B cell (primary cell): ENCODE measurements around the gene CAPZB. TPM values are rescaled to one million over a fixed set of nuclear protein-coding genes. Genes with fewer than 3 reads are reported as not detected.

ENCODE experiments used
- ATAC-seq: fragments of 200-7000 bp; cut with Tn5 transposase; one replicate; pipeline ENCODE4 v1.10.0; 2021; ENCODE audit warnings: low read depth, mild to moderate bottlenecking, moderate number of reproducible peaks, moderate library complexity
- CTCF ChIA-PET: fragments of 350-600 bp; sonication (Branson Sonifier 250); formaldehyde crosslinking; loops from one replicate; lab custom pipeline; 2021; ENCODE audit warnings: antibody characterized with exemption, inconsistent platforms; lab: Charles Lee
- POLR2A ChIA-PET: fragments of 350-600 bp; sonication (Branson Sonifier 250); formaldehyde crosslinking; loops from one replicate; lab custom pipeline; 2021; ENCODE audit warnings: antibody characterized with exemption; lab: Charles Lee
- DNase-seq: peaks from one replicate; pipeline ENCODE4 v3.0.0; 2013
- H2AFZ ChIP-seq: 2 replicates; pipeline ENCODE4 v1.6.1; 2012; ENCODE audit warnings: mild to moderate bottlenecking, low read depth, low read length; ENCODE audit not compliant: insufficient read depth, poor library complexity, severe bottlenecking
- H3K27ac ChIP-seq, 2 donors: 1 replicate in 1 of 2; 2 replicates in 1 of 2; pipeline ENCODE4 v1.5.1; 2012 to 2013; ENCODE audit warnings: low read length in 2 of 2, mild to moderate bottlenecking in 2 of 2, moderate library complexity in 1 of 2
- H3K27me3 ChIP-seq, 4 experiments: fragments of 200-600 bp in 1 of 4; sonication (generic) in 1 of 4; replicated peaks in 1 of 4; 1 replicate in 2 of 4; 2 replicates in 2 of 4; pipeline versions ENCODE4 v1.6.1 to v1.7.0; 2013 to 2016; ENCODE audit warnings: low read length in 3 of 4, mild to moderate bottlenecking in 2 of 4, mixed read lengths in 1 of 4, moderate library complexity in 1 of 4; ENCODE audit not compliant: insufficient read depth in 4 of 4, control insufficient read depth in 3 of 4; ENCODE audit errors: control extremely low read depth in 1 of 4
- H3K36me3 ChIP-seq, 2 experiments: replicated peaks in 1 of 2; 1 replicate in 1 of 2; 2 replicates in 1 of 2; pipeline versions ENCODE4 v1.6.1 to v1.7.1; 2013; ENCODE audit warnings: low read length in 1 of 2; ENCODE audit not compliant: insufficient read depth in 2 of 2, control insufficient read depth in 1 of 2; ENCODE audit errors: control extremely low read depth in 1 of 2, extremely low read depth in 1 of 2
- H3K4me1 ChIP-seq, 2 donors: fragments of 200-600 bp in 1 of 2; sonication (generic) in 1 of 2; 1 replicate in 1 of 2; 2 replicates in 1 of 2; pipeline versions ENCODE4 v1.5.1 to v1.6.1; 2013 to 2017; ENCODE audit warnings: low read length in 2 of 2; ENCODE audit not compliant: control insufficient read depth in 2 of 2, insufficient read depth in 2 of 2
- H3K4me2 ChIP-seq: replicated peaks from 2 replicates; pipeline ENCODE3; 2012; ENCODE audit warnings: mild to moderate bottlenecking, low read depth, low read length; ENCODE audit not compliant: poor library complexity, severe bottlenecking
- H3K4me3 ChIP-seq, 5 experiments: fragments of 200-600 bp in 1 of 5; sonication (generic) in 1 of 5; 1 replicate in 3 of 5; 2 replicates in 2 of 5; pipeline versions ENCODE4 v1.5.1 to v1.7.0; 2011 to 2016; ENCODE audit warnings: low read length in 4 of 5, mild to moderate bottlenecking in 4 of 5, low read depth in 2 of 5, control low read depth in 1 of 5, moderate library complexity in 1 of 5; ENCODE audit not compliant: insufficient read depth in 1 of 5; ENCODE audit errors: control extremely low read depth in 1 of 5, extremely low read depth in 1 of 5
- H3K79me2 ChIP-seq: fragments of 200-600 bp; sonication (generic); one replicate; pipeline ENCODE4 v1.6.0; 2016; ENCODE audit warnings: low read length; ENCODE audit not compliant: control insufficient read depth, insufficient read depth
- H3K9ac ChIP-seq: fragments of 200-600 bp; sonication (generic); 2 replicates; pipeline ENCODE4 v1.6.1; 2017; ENCODE audit warnings: mild to moderate bottlenecking, low read length, moderate library complexity
- H3K9me3 ChIP-seq, 3 donors: one replicate each; pipeline versions ENCODE4 v1.6.1 to v1.7.1; 2013; ENCODE audit warnings: low read length in 2 of 3; ENCODE audit not compliant: control insufficient read depth in 2 of 3, insufficient read depth in 1 of 3; ENCODE audit errors: control extremely low read depth in 1 of 3
- H4K20me1 ChIP-seq: 2 replicates; pipeline ENCODE4 v1.6.0; 2012; ENCODE audit warnings: mild to moderate bottlenecking, low read length; ENCODE audit not compliant: insufficient read depth, control insufficient read depth, poor library complexity, severe bottlenecking
- H3K27ac Mint-ChIP-seq: one replicate; pipeline ENCODE4 v1.8.0; 2021; ENCODE audit warnings: mixed read lengths
- H3K27me3 Mint-ChIP-seq: one replicate; pipeline ENCODE4 v1.8.0; 2021; ENCODE audit warnings: mixed read lengths
- H3K4me1 Mint-ChIP-seq: one replicate; pipeline ENCODE4 v1.8.0; 2021; ENCODE audit warnings: mixed read lengths
- H3K4me3 Mint-ChIP-seq: one replicate; pipeline ENCODE4 v1.8.0; 2021; ENCODE audit warnings: mixed read lengths
- H3K9me3 Mint-ChIP-seq: one replicate; pipeline ENCODE4 v1.8.0; 2022; ENCODE audit warnings: mixed read lengths; ENCODE audit not compliant: insufficient read depth
- EZH2 ChIP-seq: IDR thresholded peaks from 2 replicates; pipeline ENCODE4 v1.6.1; 2012; ENCODE audit warnings: borderline replicate concordance, low read depth, mild to moderate bottlenecking, moderate library complexity, low read length; ENCODE audit not compliant: insufficient read depth, poor library complexity, severe bottlenecking
- WGBS: methylation state at CpG from one replicate; pipeline ENCODE4 v1.1.5; 2013; ENCODE audit warnings: missing lambda C conversion rate; ENCODE audit not compliant: insufficient coverage; 5-methylcytosine and 5-hydroxymethylcytosine counted together
- intact Hi-C: fragments of 100-400 bp; cut with micrococcal nuclease; formaldehyde crosslinking; loops from one replicate; pipeline ENCODE4 v1.10.0; 2022
- polyA plus RNA-seq: library from polyadenylated mRNA; depleted of rRNA; stranded (reverse); fragments of >200 nt; gene quantifications from 2 replicates; pipeline ENCODE4 v1.2.3, GENCODE V29; 2012
- total RNA-seq, 2 donors: library from RNA; stranded (reverse); fragments of 120-200 nt in 1 of 2; gene quantifications; 1 replicate in 1 of 2; 2 replicates in 1 of 2; pipeline versions ENCODE4 v1.2.3 to v1.2.4, GENCODE V29; 2013 to 2022
- TF ChIP-seq, protein P1 (sequence below): fragments of 200-600 bp; IDR thresholded peaks from one replicate; pipeline ENCODE4 v1.8.0; 2022; ENCODE audit warnings: antibody characterized with exemption, mild to moderate bottlenecking

Gene CAPZB
- total and polyA plus RNA-seq, 2 donors (not counting 1 experiment from before 2014, with no cell fraction given) = 126 to 193 TPM

DNA sequence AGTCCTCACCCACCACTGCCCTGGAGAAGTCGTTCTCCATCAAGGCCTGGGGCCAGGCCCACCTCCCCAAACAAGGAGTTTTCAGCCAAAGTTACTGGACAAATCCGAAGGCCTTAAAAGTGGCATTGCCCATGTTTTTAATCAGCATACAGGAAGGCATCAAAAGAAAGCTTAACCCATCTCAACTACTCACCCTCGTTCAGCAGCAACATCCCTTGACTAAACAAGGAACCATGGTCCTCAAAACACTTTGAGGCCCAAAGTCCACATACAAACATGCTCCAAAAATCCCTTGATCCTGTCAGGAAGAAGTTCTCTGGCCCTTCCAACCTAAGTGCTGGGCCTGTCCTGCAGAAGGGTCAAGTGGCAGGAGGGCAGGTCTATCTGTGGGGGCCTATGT, 1.6 kb downstream of the CAPZB start:
- Mint-ChIP-seq H3K9me3 (no peaks in the 10 kb centered on the region), H3K4me1 (peaks cover 81% of the 10 kb centered on the region), H3K4me3 (peak overlapping the region; percentile 88), H3K27ac (peak overlapping the region; percentile 90), H3K27me3 (no peaks in the 10 kb centered on the region)
- Histone ChIP-seq H3K9ac (peak overlapping the region; percentile 93), H4K20me1 (peaks cover 64% of the 10 kb centered on the region), H3K27ac (peak overlapping the region in 1 of 2 donors; percentile 90), H3K4me3 (peak overlapping the region; percentile 21 to 94 (median 82)), H3K79me2 (peaks cover 77% of the 10 kb centered on the region), H3K36me3 (peaks cover 0 to 41% of the 10 kb centered on the region in 2 experiments), H3K9me3 (no peaks in the 10 kb centered on the region), H3K4me2 (peak overlapping the region; percentile 99), H3K27me3 (no peaks in the 10 kb centered on the region), H3K4me1 (peaks cover 69 to 81% of the 10 kb centered on the region in 2 donors), H2AFZ (no peak overlapping the region)
- TF ChIP-seq, protein P1, sequence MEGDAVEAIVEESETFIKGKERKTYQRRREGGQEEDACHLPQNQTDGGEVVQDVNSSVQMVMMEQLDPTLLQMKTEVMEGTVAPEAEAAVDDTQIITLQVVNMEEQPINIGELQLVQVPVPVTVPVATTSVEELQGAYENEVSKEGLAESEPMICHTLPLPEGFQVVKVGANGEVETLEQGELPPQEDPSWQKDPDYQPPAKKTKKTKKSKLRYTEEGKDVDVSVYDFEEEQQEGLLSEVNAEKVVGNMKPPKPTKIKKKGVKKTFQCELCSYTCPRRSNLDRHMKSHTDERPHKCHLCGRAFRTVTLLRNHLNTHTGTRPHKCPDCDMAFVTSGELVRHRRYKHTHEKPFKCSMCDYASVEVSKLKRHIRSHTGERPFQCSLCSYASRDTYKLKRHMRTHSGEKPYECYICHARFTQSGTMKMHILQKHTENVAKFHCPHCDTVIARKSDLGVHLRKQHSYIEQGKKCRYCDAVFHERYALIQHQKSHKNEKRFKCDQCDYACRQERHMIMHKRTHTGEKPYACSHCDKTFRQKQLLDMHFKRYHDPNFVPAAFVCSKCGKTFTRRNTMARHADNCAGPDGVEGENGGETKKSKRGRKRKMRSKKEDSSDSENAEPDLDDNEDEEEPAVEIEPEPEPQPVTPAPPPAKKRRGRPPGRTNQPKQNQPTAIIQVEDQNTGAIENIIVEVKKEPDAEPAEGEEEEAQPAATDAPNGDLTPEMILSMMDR = no peak
- no peak for TF ChIP-seq EZH2
- ChIA-PET POLR2A (interaction anchor here (1.7 to 2.5 kb wide), 2 partner anchors 15 to 21 kb away, joined by 6 to 7 read pairs; no protein-coding TSS in a partner anchor), CTCF (interaction anchor here (0.9 kb wide), 1 partner anchor 39 kb away, joined by 3 read pairs; no protein-coding TSS in a partner anchor)
- DNase-seq (no peak), ATAC-seq (no peak)
- 55% methylated on average over 3 of the region's 3 CpGs for WGBS
- intact Hi-C loops = no loop called here

DNA sequence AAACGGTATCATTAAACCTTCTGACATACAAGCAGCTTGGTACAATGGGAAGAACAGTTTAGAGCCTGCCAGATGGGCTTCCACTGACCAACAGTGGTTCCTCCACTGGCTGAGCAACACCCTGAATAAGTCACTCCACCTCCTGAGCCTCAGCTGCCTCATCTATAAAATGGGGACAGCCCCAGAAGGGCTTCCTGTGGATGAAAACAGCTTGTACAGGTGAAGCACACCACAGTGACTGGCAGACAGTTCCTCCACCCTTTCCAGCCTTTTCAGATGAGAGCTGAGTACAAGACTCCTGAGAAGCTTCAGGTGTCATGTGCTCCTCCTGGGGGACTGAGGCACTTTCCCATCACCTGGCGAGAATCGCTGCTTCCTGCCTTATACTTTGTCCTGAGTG, 2.1 kb downstream of the CAPZB start:
- peaks cover 0 to 46% of the 10 kb centered on the region in 2 experiments for H3K36me3 ChIP-seq
- peak overlapping the region; percentile 93 for H3K9ac ChIP-seq
- no peaks in the 10 kb centered on the region for H3K27me3 ChIP-seq
- no peak overlapping the region for H2AFZ ChIP-seq
- H3K4me1 ChIP-seq = peaks cover 73 to 86% of the 10 kb centered on the region in 2 donors
- WGBS = 47% methylated on average over 3 of the region's 3 CpGs
- Mint-ChIP-seq H3K4me1 (peaks cover 81% of the 10 kb centered on the region), H3K27me3 (no peaks in the 10 kb centered on the region), H3K4me3 (peak overlapping the region; percentile 88), H3K9me3 (no peaks in the 10 kb centered on the region), H3K27ac (peak overlapping the region; percentile 90)
- TF ChIP-seq, protein P1 = no peak
- no peak for TF ChIP-seq EZH2
- no peak for DNase-seq
- CTCF ChIA-PET = interaction anchor here (0.9 kb wide), 1 partner anchor 39 kb away, joined by 3 read pairs; no protein-coding TSS in a partner anchor
- POLR2A ChIA-PET = interaction anchor here (1.7 to 2.5 kb wide), 2 partner anchors 15 to 20 kb away, joined by 6 to 7 read pairs; no protein-coding TSS in a partner anchor
- peak overlapping the region in 1 of 2 donors; percentile 90 for H3K27ac ChIP-seq
- H3K4me3 ChIP-seq = peak overlapping the region in 4 of 5 experiments; percentile 72 to 94 (median 86)
- no peak for ATAC-seq
- intact Hi-C loops = no loop called here
- H3K4me2 ChIP-seq = peak overlapping the region; percentile 99
- H3K9me3 ChIP-seq = no peaks in the 10 kb centered on the region
- peaks cover 69% of the 10 kb centered on the region for H4K20me1 ChIP-seq
- peaks cover 81% of the 10 kb centered on the region for H3K79me2 ChIP-seq
